ENCODE results near the gene OR8I2.
"Not testable (repeated sequence)": the region's sequence is repeated elsewhere in the genome, so short reads cannot be mapped to it uniquely, and the experiment has no call there.

The OR8I2 gene

DNA sequence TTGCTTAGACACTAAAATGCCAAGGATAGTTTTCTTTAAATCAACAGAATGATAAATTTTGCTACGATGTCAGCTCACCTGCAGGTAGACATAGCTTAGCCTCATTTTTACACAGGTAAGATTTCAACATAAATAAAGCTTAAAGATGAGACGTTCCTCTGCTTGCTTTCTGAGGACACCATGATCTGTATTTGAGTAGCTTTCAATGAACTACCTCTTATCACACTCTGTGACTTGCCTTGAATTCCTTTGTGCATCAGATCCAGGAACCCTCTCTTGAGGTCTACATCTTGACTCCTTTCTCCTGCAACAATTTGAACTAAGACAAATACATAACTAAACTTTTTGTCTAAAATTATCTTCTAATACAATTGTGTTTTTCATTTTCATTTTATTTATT is 26.1 kb upstream of the OR8I2 start:
- Histone ChIP-seq H3K4me3 (ENCODE audit: low read depth in 1 of 2, low read length in 1 of 2) (no peak overlapping the region), H3K9me3 (no peaks in the 10 kb centered on the region), H3K27me3 (no peaks in the 10 kb centered on the region), H3K4me1 (ENCODE audit: control insufficient read depth in 1 of 2, insufficient read depth in 1 of 2, low read depth in 1 of 2, low read length in 1 of 2) (no peaks in the 10 kb centered on the region), H3K36me3 (no peaks in the 10 kb centered on the region), H3K27ac (no peak overlapping the region)
- TF ChIP-seq CTCF (IDR thresholded peaks at IDR 0.05): no peak

DNA sequence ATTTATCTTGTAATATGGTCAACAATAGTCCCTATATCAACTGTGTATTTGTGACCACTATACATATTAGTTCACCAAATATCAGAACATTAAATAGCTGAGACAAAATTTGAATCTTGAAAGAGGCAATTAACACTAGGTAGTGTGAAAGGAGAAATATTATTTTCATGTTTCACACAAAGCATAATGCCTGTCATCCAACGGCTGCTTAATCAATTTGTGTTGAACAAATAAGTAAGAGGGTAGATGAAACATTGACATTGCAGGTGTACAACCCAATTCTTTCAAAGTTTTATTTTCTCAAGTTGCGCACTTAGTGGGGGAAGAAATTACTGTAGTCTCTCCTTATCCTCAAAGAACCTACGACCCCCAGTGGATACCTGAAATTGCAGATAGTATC is 3.4 kb upstream of the OR8I2 start:
- no peaks in the 10 kb centered on the region for H3K4me1 ChIP-seq (ENCODE audit: control insufficient read depth in 1 of 2, insufficient read depth in 1 of 2, low read depth in 1 of 2, low read length in 1 of 2)
- TF ChIP-seq CTCF (IDR thresholded peaks at IDR 0.05): no peak
- no peak overlapping the region for H3K27ac ChIP-seq
- no peaks in the 10 kb centered on the region for H3K9me3 ChIP-seq
- H3K27me3 ChIP-seq: no peaks in the 10 kb centered on the region
- H3K36me3 ChIP-seq: no peaks in the 10 kb centered on the region
- H3K4me3 ChIP-seq (ENCODE audit: low read depth in 1 of 2, low read length in 1 of 2): no peak overlapping the region

GRCh38 chr11:56103210-56103737 is 10.2 kb downstream of the OR8I2 start, which contains the start of gene OR8H2:
OR8H2 (plus strand) TSS chr11:56103687; CDS start chr11:56105043, 1,356 bp downstream.
- no peaks in the 10 kb centered on the region for H3K36me3 ChIP-seq
- TF ChIP-seq CTCF (IDR thresholded peaks at IDR 0.05): no peak
- no peaks in the 10 kb centered on the region for H3K4me1 ChIP-seq (ENCODE audit: control insufficient read depth in 1 of 2, insufficient read depth in 1 of 2, low read depth in 1 of 2, low read length in 1 of 2)
- H3K9me3 ChIP-seq: no peaks in the 10 kb centered on the region
- no peak within 1 kb of the TSS for H3K4me3 ChIP-seq (ENCODE audit: low read depth in 1 of 2, low read length in 1 of 2)
- no peaks in the 10 kb centered on the region for H3K27me3 ChIP-seq
- no peak within 1 kb of the TSS for H3K27ac ChIP-seq

DNA sequence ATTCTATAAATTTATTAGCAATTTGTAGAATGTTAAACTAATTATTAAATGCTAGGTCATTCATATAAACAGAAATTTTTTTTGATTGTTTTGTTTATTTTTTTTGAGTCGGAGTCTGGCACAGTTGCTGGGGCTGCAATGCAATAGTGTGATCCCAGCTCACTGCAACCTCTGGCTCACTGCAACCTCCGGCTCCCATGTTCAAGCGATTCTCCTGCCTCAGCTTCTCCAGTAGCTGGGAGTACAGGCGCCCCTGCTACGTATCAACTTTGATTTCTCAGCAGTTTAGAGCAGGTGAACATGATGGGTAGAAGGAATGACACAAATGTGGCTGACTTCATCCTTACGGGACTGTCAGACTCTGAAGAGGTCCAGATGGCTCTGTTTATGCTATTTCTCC is 29.0 kb downstream of the OR8I2 start, which contains the start of gene OR8H3:
TSS of gene OR8H3 (plus strand) at position 301 of the 400 bp plus-strand sequence. CDS start at position 301, 0 bp downstream.
- no peak for TF ChIP-seq CTCF (IDR thresholded peaks at IDR 0.05)
- Histone ChIP-seq H3K4me1 (ENCODE audit: control insufficient read depth in 1 of 2, insufficient read depth in 1 of 2, low read depth in 1 of 2, low read length in 1 of 2) (no peaks in the 10 kb centered on the region), H3K36me3 (no peaks in the 10 kb centered on the region)

DNA sequence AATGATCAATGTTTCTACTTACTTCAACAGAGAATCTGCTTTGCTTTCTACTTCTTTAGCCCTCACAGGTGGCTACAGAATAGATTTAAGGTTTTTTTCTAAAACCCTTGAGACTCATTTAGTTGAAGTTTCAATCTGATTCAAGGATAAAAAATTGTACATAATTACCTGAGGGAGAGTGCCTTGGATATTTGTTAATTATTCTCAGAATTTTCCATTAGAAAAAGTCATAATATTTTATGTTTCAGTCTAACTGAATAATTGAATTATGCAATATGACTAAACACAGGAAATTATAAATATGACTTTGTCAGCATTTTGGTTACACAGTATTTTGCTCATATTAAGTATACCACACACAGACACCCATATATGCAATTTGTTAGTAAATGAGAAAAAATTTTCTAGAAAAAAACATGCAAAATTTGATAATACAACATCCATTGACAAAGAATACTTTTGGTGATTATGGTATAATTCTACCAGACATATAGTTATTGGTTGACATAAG is 47.1 kb downstream of the OR8I2 start, which contains the start of gene OR8J3:
TSS of gene OR8J3 (minus strand) at position 51 of the 511 bp plus-strand sequence. CDS start 2,483 bp downstream, outside the sequence.
- H3K4me3 ChIP-seq (ENCODE audit: low read depth in 1 of 2, low read length in 1 of 2): no peak within 1 kb of the TSS
- no peaks in the 10 kb centered on the region for H3K4me1 ChIP-seq (ENCODE audit: control insufficient read depth in 1 of 2, insufficient read depth in 1 of 2, low read depth in 1 of 2, low read length in 1 of 2)
- no peak for TF ChIP-seq CTCF (IDR thresholded peaks at IDR 0.05)
- H3K9me3 ChIP-seq: no peaks in the 10 kb centered on the region
- no peak within 1 kb of the TSS for H3K27ac ChIP-seq
- no peaks in the 10 kb centered on the region for H3K36me3 ChIP-seq
- H3K27me3 ChIP-seq: no peaks in the 10 kb centered on the region

More for the DNA sequence above, 29.0 kb downstream of the OR8I2 start, which contains the start of gene OR8H3:
- Histone ChIP-seq H3K9me3 (no peaks in the 10 kb centered on the region), H3K4me3 (ENCODE audit: low read depth in 1 of 2, low read length in 1 of 2) (no peak within 1 kb of the TSS), H3K27ac (no peak within 1 kb of the TSS), H3K27me3 (no peaks in the 10 kb centered on the region)

DNA sequence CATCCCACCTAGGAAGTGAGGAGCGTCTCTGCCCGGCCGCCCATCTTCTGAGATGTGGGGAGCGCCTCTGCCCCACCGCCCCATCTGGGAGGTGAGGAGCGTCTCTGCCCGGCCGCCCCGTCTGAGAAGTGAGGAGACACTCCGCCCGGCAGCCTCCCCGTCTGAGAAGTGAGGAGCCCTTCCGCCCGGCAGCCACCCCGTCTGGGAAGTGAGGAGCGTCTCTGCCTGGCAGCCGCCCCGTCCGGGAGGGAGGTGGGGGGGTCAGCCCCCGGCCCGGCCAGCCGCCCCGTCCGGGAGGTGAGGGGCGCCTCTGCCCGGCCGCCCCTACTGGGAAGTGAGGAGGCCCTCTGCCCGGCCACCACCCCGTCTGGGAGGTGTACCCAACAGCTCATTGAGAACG is 50.6 kb downstream of the OR8I2 start:
- not testable (repeated sequence) for H3K36me3 ChIP-seq; H3K4me3 ChIP-seq (ENCODE audit: low read depth in 1 of 2, low read length in 1 of 2); H3K4me1 ChIP-seq (ENCODE audit: control insufficient read depth in 1 of 2, insufficient read depth in 1 of 2, low read depth in 1 of 2, low read length in 1 of 2); H3K27ac ChIP-seq; H3K27me3 ChIP-seq; H3K9me3 ChIP-seq

Data from neutrophil (primary cell).